Transverse colon (tissue), 4 donors: ENCODE measurements around the gene SULF2. TPM values are rescaled to one million over a fixed set of nuclear protein-coding genes. Genes with fewer than 3 reads are reported as not detected.

Experiments used
- DNase-seq: peaks from one replicate; pipeline ENCODE4 v3.0.0-alpha.2; 2019
- H3K27ac ChIP-seq, 4 donors: fragments of 200-600 bp; sonication (generic); 2 replicates each; pipeline ENCODE4 v1.5.1; 2016 to 2018; ENCODE audit warnings: inconsistent platforms in 4 of 4
- H3K27me3 ChIP-seq: fragments of 200-600 bp; sonication (generic); 2 replicates; pipeline ENCODE4 v1.5.1; 2017; ENCODE audit warnings: inconsistent platforms
- H3K36me3 ChIP-seq, 4 donors: fragments of 200-600 bp; sonication (generic); 2 replicates each; pipeline ENCODE4 v1.5.1; 2017 to 2019; ENCODE audit warnings: inconsistent platforms in 4 of 4
- H3K4me1 ChIP-seq, 4 donors: fragments of 200-600 bp; sonication (generic); 2 replicates each; pipeline ENCODE4 v1.5.1; 2017 to 2020; ENCODE audit warnings: inconsistent platforms in 4 of 4
- H3K4me3 ChIP-seq, 4 donors: fragments of 200-600 bp; sonication (generic); 1 replicate in 1 of 4; 2 replicates in 3 of 4; pipeline versions ENCODE4 v1.5.1 to v1.6.1; 2017 to 2019; ENCODE audit warnings: inconsistent platforms in 4 of 4
- H3K9me3 ChIP-seq, 2 donors: fragments of 200-600 bp; sonication (generic); 2 replicates each; pipeline ENCODE4 v1.5.1; 2017 to 2019; ENCODE audit warnings: inconsistent platforms in 2 of 2
- CTCF ChIP-seq, 5 experiments: fragments of 200-600 bp in 3 of 5; fragments of 450-650 bp in 2 of 5; sonication (generic) in 3 of 5; IDR thresholded peaks; 1 replicate in 2 of 5; 2 replicates in 3 of 5; pipeline ENCODE4 v1.5.1; 2016 to 2017; ENCODE audit warnings: antibody characterized with exemption in 5 of 5, inconsistent platforms in 3 of 5, mild to moderate bottlenecking in 2 of 5, moderate library complexity in 1 of 5
- EP300 ChIP-seq: sonication (generic); formaldehyde crosslinking; IDR thresholded peaks from one replicate; pipeline ENCODE4 v1.6.1; 2017; ENCODE audit warnings: antibody characterized with exemption, low read depth
- POLR2A ChIP-seq: fragments of 450-650 bp; IDR thresholded peaks from one replicate; pipeline ENCODE4 v1.6.1; 2016; ENCODE audit warnings: antibody characterized with exemption, mild to moderate bottlenecking, moderate library complexity
- POLR2AphosphoS5 ChIP-seq, 3 donors: sonication (generic); formaldehyde crosslinking; IDR thresholded peaks; one replicate each; pipeline ENCODE4 v1.6.1; 2016; ENCODE audit warnings: antibody characterized with exemption in 3 of 3
- WGBS, 2 donors: methylation state at CpG; one replicate each; pipeline ENCODE4 v1.1.5; 2018; ENCODE audit warnings: low coverage in 1 of 2; 5-methylcytosine and 5-hydroxymethylcytosine counted together
- in situ Hi-C, 4 donors: fragments of 200-750 bp; cut with MboI; loops; one replicate each; pipeline versions ENCODE4 v1.15.0 to v1.15.1; 2017; ENCODE audit warnings: low sequenced_read_pairs in 3 of 4, low pct_ligation_motif_present in 1 of 4, low pct_unique_long_range_greater_than_20kb in 1 of 4
- intact Hi-C: fragments of 100-400 bp; cut with DNase I; formaldehyde crosslinking; loops from one replicate; pipeline ENCODE4 v1.15.1; 2023; ENCODE audit warnings: low total_unique reads
- total RNA-seq, 4 donors: library from RNA; depleted of rRNA; stranded (reverse); fragments of >200 nt; gene quantifications; one replicate each; pipeline ENCODE4 v1.1.0, GENCODE V29; 2016

SULF2 gene
- total RNA-seq, 4 donors from 2014 or later = 103 to 257 (median 191) TPM

- 66 to 67% methylated on average over 2 of the region's 2 CpGs for WGBS, 2 donors
- TF ChIP-seq POLR2AphosphoS5 (IDR thresholded peaks at IDR 0.05) (no peak), CTCF (IDR thresholded peaks at IDR 0.05) (no peak), EP300 (no peak), POLR2A (no peak)
- intact Hi-C loops = loop anchor here (10.0 kb wide), 4 partner anchors 118 to 428 kb away; partner anchors contain the start of gene NCOA3
- Histone ChIP-seq H3K4me3 (no peak overlapping the region), H3K9me3 (no peaks in the 10 kb centered on the region), H3K4me1 (peaks cover 0 to 4% (median 1%) of the 10 kb centered on the region in 4 donors), H3K36me3 (peaks cover 0 to 20% (median 6%) of the 10 kb centered on the region in 4 donors), H3K27me3 (no peaks in the 10 kb centered on the region), H3K27ac (no peak overlapping the region)
- in situ Hi-C loops = loop anchor here (10.0 to 25.0 kb wide), 8 partner anchors 228 to 436 kb away; no protein-coding TSS in a partner anchor
- no peak for DNase-seq
Observed at GRCh38 chr20:47623206-47623605, 162.1 kb downstream of the SULF2 start.

DNA sequence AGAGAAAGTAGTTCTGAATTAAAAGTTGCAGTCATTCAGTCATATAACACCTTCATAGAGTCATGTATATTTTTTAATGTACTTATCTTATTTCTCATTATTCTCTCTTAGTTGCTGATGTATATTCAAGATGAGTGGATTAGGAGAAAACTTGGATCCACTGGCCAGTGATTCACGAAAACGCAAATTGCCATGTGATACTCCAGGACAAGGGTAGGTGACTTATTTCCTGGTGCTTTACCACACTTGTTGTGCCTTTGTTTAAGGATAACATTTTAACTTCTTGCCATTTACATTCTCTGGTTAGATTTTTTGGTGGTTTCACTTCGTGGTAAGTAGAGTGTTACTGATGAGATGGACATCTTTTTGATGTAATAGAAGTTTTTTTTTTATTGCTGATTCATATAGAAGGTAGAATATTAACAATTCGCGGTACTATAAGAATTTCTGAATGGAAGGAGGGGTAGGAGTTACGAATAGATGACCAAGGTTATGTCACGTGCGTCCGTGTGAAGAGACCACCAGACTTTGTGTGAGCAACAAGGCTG is 163.1 kb downstream of the SULF2 start:
- H3K36me3 ChIP-seq = peaks cover 0 to 10% (median 2%) of the 10 kb centered on the region in 4 donors
- 88 to 90% methylated on average over 6 to 9 of the region's 9 CpGs for WGBS, 2 donors
- no peaks in the 10 kb centered on the region for H3K27me3 ChIP-seq
- DNase-seq = no peak
- no peaks in the 10 kb centered on the region for H3K9me3 ChIP-seq
- intact Hi-C loops (loop anchor here (10.0 kb wide), 4 partner anchors 117 to 427 kb away; partner anchors contain the start of gene NCOA3), in situ Hi-C loops (loop anchor here (10.0 to 25.0 kb wide), 8 partner anchors 227 to 435 kb away; no protein-coding TSS in a partner anchor)
- H3K4me3 ChIP-seq = no peak overlapping the region
- no peak overlapping the region for H3K27ac ChIP-seq
- no peak for TF ChIP-seq EP300
- no peak for TF ChIP-seq CTCF (IDR thresholded peaks at IDR 0.05)
- H3K4me1 ChIP-seq = peaks cover 0 to 4% (median 1%) of the 10 kb centered on the region in 4 donors

GRCh38 chr20:47620808-47621805 is 164.2 kb downstream of the SULF2 start:
- H3K27ac ChIP-seq = no peak overlapping the region
- H3K4me1 ChIP-seq = peaks cover 0 to 4% (median 1%) of the 10 kb centered on the region in 4 donors
- intact Hi-C loops (loop anchor here (10.0 kb wide), 4 partner anchors 116 to 426 kb away; partner anchors contain the start of gene NCOA3), in situ Hi-C loops (loop anchor here (10.0 to 25.0 kb wide), 8 partner anchors 226 to 434 kb away; no protein-coding TSS in a partner anchor)
- H3K9me3 ChIP-seq = no peaks in the 10 kb centered on the region
- H3K4me3 ChIP-seq = no peak overlapping the region
- WGBS, 2 donors = 43 to 49% methylated on average over 7 to 8 of the region's 8 CpGs
- no peak for DNase-seq
- H3K36me3 ChIP-seq = no peaks in the 10 kb centered on the region
- H3K27me3 ChIP-seq = no peaks in the 10 kb centered on the region
- TF ChIP-seq POLR2AphosphoS5 (IDR thresholded peaks at IDR 0.05) (no peak), CTCF (IDR thresholded peaks at IDR 0.05) (peak; percentile 77 to 91 (median 81))

DNA sequence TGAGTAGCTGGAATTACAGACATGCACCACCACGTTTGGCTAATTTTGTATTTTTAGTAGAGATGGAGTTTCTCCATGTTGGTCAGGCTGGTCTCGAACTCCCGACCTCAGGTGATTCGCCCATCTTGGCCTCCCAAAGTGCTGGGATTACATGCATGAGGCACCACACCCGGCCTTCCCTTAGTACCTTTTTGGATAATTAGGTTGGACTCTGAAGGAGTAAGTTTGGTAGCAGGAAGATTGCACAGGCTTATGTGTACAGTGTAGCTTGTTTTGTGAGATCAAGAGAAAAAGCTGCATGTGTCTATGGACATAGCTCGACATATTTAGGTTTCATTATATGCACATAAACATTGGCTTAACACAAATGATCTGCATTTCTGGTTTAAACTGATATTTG is 166.8 kb downstream of the SULF2 start:
- DNase-seq = no peak
- TF ChIP-seq CTCF (IDR thresholded peaks at IDR 0.05) (no peak), EP300 (no peak), POLR2AphosphoS5 (IDR thresholded peaks at IDR 0.05) (no peak), POLR2A (no peak)
- Histone ChIP-seq H3K9me3 (no peaks in the 10 kb centered on the region), H3K36me3 (no peaks in the 10 kb centered on the region), H3K27me3 (no peaks in the 10 kb centered on the region), H3K27ac (no peak overlapping the region), H3K4me1 (peaks cover 0 to 4% (median 1%) of the 10 kb centered on the region in 4 donors), H3K4me3 (no peak overlapping the region)
- intact Hi-C loops (no loop called here), in situ Hi-C loops (loop anchor here in 3 of 4 donors (25.0 kb wide), 4 partner anchors 231 to 431 kb away; no protein-coding TSS in a partner anchor)
- WGBS, 2 donors = 50 to 90% methylated on average over 2 to 6 of the region's 6 CpGs
